ENCODE measurements around the gene PLLP. TPM values are rescaled to one million over a fixed set of nuclear protein-coding genes. Genes with fewer than 3 reads are reported as not detected.

PLLP gene
- total RNA-seq, 2 donors from 2014 or later: 28.6 to 52.5 TPM

GRCh38 chr16:57244463-57244766 lies 40.1 kb downstream of the PLLP start:
- no peak for DNase-seq (ENCODE audit: low spot score)
- Histone ChIP-seq H3K9me3 (no peaks in the 10 kb centered on the region), H3K27me3 (replicated peaks; ENCODE audit: insufficient read depth) (no peaks in the 10 kb centered on the region), H3K4me1 (replicated peaks) (no peaks in the 10 kb centered on the region), H3K27ac (peak overlapping the region; percentile 82 to 90), H3K36me3 (peaks cover 0 to under 1% of the 10 kb centered on the region in 2 donors), H3K4me3 (peak overlapping the region; percentile 73)
- intact Hi-C loops (cut with DNase I): no loop called here
- TF ChIP-seq POLR2AphosphoS5 (IDR thresholded peaks at IDR 0.05) (no peak), POLR2A (IDR thresholded peaks at IDR 0.05) (no peak)
- TF ChIP-seq, protein P1, sequence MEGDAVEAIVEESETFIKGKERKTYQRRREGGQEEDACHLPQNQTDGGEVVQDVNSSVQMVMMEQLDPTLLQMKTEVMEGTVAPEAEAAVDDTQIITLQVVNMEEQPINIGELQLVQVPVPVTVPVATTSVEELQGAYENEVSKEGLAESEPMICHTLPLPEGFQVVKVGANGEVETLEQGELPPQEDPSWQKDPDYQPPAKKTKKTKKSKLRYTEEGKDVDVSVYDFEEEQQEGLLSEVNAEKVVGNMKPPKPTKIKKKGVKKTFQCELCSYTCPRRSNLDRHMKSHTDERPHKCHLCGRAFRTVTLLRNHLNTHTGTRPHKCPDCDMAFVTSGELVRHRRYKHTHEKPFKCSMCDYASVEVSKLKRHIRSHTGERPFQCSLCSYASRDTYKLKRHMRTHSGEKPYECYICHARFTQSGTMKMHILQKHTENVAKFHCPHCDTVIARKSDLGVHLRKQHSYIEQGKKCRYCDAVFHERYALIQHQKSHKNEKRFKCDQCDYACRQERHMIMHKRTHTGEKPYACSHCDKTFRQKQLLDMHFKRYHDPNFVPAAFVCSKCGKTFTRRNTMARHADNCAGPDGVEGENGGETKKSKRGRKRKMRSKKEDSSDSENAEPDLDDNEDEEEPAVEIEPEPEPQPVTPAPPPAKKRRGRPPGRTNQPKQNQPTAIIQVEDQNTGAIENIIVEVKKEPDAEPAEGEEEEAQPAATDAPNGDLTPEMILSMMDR (IDR thresholded peaks at IDR 0.05): no peak
- WGBS: 7% methylated on average over 9 of the region's 9 CpGs

- 83% methylated on average over 2 of the region's 2 CpGs for WGBS
- Histone ChIP-seq H3K4me1 (replicated peaks) (no peaks in the 10 kb centered on the region), H3K36me3 (no peaks in the 10 kb centered on the region), H3K27ac (no peak overlapping the region), H3K27me3 (replicated peaks; ENCODE audit: insufficient read depth) (no peaks in the 10 kb centered on the region), H3K4me3 (no peak overlapping the region), H3K9me3 (no peaks in the 10 kb centered on the region)
- intact Hi-C loops (cut with DNase I): no loop called here
- TF ChIP-seq POLR2AphosphoS5 (IDR thresholded peaks at IDR 0.05) (no peak), POLR2A (IDR thresholded peaks at IDR 0.05) (no peak)
- TF ChIP-seq, protein P1 (IDR thresholded peaks at IDR 0.05): no peak
- no peak for DNase-seq (ENCODE audit: low spot score)
Observed at GRCh38 chr16:57242650-57243049, 41.8 kb downstream of the PLLP start.

- intact Hi-C loops (cut with DNase I): no loop called here
- TF ChIP-seq, protein P1 (IDR thresholded peaks at IDR 0.05): no peak
- TF ChIP-seq POLR2AphosphoS5 (IDR thresholded peaks at IDR 0.05): no peak
- no peak for TF ChIP-seq POLR2A (IDR thresholded peaks at IDR 0.05)
- H3K36me3 ChIP-seq: no peaks in the 10 kb centered on the region
- H3K4me3 ChIP-seq: no peak overlapping the region
- H3K4me1 ChIP-seq (replicated peaks): no peaks in the 10 kb centered on the region
- no peak overlapping the region for H3K27ac ChIP-seq
- H3K9me3 ChIP-seq: no peaks in the 10 kb centered on the region
- no peaks in the 10 kb centered on the region for H3K27me3 ChIP-seq (replicated peaks; ENCODE audit: insufficient read depth)
- DNase-seq (ENCODE audit: low spot score): no peak
- WGBS: 87% methylated on average over 2 of the region's 2 CpGs
Observed at GRCh38 chr16:57240851-57241250, 43.6 kb downstream of the PLLP start.

GRCh38 chr16:57239107-57239506 lies 45.4 kb downstream of the PLLP start:
- 62% methylated on average over 2 of the region's 2 CpGs for WGBS

DNA sequence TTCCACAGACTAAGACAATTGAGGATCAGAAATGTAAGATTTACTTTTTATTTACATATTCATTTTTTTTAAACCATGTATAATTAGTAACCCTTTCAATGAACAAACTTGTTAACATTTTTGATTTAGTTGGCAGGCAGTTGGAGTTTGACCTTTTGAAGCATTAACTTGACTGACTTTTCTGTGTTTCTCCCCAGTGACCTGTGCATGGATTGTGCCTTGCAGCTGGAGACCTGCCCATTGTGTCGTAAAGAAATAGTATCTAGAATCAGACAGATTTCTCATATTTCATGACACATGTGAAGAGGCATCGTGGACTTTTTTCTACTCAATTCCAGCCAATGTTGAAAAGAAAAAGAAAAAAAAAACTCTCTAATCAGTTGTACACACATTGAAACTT lies 45.8 kb downstream of the PLLP start:
- DNase-seq (ENCODE audit: low spot score): no peak
- no peaks in the 10 kb centered on the region for H3K9me3 ChIP-seq
- peaks cover 4% of the 10 kb centered on the region for H3K4me1 ChIP-seq (replicated peaks)
- WGBS: 33% methylated on average over 2 of the region's 2 CpGs
- TF ChIP-seq POLR2AphosphoS5 (IDR thresholded peaks at IDR 0.05): no peak
- no peak overlapping the region for H3K27ac ChIP-seq
- intact Hi-C loops (cut with DNase I): no loop called here
- H3K36me3 ChIP-seq: no peaks in the 10 kb centered on the region
- H3K4me3 ChIP-seq: no peak overlapping the region
- no peaks in the 10 kb centered on the region for H3K27me3 ChIP-seq (replicated peaks; ENCODE audit: insufficient read depth)

More at GRCh38 chr16:57239107-57239506, 45.4 kb downstream of the PLLP start:
- H3K36me3 ChIP-seq: no peaks in the 10 kb centered on the region
- H3K27ac ChIP-seq: no peak overlapping the region
- intact Hi-C loops (cut with DNase I): no loop called here
- no peak for TF ChIP-seq POLR2AphosphoS5 (IDR thresholded peaks at IDR 0.05)
- TF ChIP-seq, protein P1 (IDR thresholded peaks at IDR 0.05): no peak
- TF ChIP-seq POLR2A (IDR thresholded peaks at IDR 0.05): no peak
- no peaks in the 10 kb centered on the region for H3K27me3 ChIP-seq (replicated peaks; ENCODE audit: insufficient read depth)
- DNase-seq (ENCODE audit: low spot score): no peak
- H3K9me3 ChIP-seq: no peaks in the 10 kb centered on the region
- no peak overlapping the region for H3K4me3 ChIP-seq
- H3K4me1 ChIP-seq (replicated peaks): peaks cover 4% of the 10 kb centered on the region

All from prostate gland (tissue), 2 donors.